Measurements from ENCODE around the gene TACC2. TPM values are rescaled to one million over a fixed set of nuclear protein-coding genes. Genes with fewer than 3 reads are reported as not detected.

Gene TACC2
- total RNA-seq, 1 donor from 2014 or later: 400 TPM

DNA sequence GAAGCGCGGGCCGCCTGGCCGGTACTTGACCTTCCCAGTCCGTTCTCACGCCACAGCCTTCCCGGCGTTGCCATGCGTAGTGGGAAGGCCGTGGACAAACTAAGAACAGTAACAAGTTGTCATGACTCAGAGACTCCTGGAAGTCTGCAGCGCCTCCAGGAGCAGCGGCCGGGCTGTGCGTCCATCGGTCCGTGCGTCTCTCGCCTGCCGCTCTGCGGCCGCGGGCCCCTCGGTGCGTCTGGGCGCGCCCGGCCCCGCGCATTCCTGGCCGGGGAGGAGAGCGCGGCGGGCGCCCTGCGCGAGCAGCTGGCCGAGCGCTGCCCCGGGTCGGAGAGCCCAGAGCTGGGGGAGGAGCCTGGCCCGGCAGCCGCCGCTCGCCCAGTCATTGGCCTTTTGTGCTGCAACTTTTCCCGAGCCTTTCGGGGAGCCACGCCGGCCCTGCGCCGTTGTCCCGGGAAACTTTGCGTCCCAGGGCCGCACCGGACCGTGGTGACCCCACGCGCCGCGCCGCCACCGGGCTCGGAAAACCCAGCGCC, 123.7 kb downstream of the TACC2 start:
- Histone ChIP-seq H3K36me3 (peaks cover 5% of the 10 kb centered on the region), H3K4me3 (peak overlapping the region; percentile 81), H3K27ac (replicated peaks) (peak overlapping the region; percentile 99), H3K27me3 (ENCODE audit: low read depth) (no peaks in the 10 kb centered on the region), H3K9me3 (replicated peaks) (no peaks in the 10 kb centered on the region), H3K4me1 (peaks cover 62% of the 10 kb centered on the region)
- TF ChIP-seq, protein P1, sequence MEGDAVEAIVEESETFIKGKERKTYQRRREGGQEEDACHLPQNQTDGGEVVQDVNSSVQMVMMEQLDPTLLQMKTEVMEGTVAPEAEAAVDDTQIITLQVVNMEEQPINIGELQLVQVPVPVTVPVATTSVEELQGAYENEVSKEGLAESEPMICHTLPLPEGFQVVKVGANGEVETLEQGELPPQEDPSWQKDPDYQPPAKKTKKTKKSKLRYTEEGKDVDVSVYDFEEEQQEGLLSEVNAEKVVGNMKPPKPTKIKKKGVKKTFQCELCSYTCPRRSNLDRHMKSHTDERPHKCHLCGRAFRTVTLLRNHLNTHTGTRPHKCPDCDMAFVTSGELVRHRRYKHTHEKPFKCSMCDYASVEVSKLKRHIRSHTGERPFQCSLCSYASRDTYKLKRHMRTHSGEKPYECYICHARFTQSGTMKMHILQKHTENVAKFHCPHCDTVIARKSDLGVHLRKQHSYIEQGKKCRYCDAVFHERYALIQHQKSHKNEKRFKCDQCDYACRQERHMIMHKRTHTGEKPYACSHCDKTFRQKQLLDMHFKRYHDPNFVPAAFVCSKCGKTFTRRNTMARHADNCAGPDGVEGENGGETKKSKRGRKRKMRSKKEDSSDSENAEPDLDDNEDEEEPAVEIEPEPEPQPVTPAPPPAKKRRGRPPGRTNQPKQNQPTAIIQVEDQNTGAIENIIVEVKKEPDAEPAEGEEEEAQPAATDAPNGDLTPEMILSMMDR (IDR thresholded peaks at IDR 0.05; ENCODE audit: borderline replicate concordance): peak; percentile 65
- peak; percentile 86 for DNase-seq
- intact Hi-C loops (cut with micrococcal nuclease): loop anchor here (2.0 kb wide), 1 partner anchor 50 kb away; no protein-coding TSS in a partner anchor

DNA sequence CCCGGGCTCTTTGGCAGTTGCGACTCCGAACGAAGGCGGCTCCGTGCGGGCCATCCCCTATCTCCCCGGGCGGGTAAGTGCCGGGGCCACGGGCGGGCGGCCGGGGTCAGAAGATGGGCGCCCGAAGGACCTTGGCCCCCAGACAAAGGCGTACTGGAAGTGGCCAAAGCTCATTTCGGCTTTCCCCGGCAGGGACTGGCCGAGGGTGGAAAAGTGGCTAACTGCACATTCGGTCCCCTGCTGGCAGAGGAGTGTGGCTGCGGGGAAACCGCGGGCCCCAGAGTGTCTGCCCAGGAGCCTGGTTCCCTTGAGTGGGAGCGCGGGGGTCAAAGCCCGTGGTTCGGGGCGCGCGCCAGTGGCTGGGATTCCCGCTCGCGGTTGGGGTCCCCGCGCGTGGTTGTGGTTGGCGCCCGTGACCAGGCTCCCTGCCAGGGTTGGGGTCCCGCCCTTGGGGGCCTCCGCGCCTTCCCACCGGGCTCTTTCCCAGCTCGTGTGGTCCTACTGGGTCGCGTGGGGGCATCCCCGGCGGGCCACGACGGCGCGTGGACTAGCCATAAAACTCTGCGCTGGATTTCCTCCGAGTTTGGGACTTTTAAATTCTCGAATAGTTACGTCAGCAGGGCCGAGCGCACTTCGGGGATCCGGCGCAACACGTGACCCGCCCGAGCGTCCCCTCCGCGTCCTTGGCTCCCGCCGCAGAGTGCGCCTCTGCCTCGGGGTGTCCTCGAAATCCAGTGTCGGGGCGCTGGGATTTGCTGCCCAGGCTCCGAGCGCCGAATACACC, 124.4 kb downstream of the TACC2 start:
- H3K4me3 ChIP-seq: peak overlapping the region; percentile 81
- DNase-seq: peak; percentile 73
- no peaks in the 10 kb centered on the region for H3K9me3 ChIP-seq (replicated peaks)
- H3K36me3 ChIP-seq: peaks cover 5% of the 10 kb centered on the region
- H3K4me1 ChIP-seq: peaks cover 69% of the 10 kb centered on the region
- TF ChIP-seq, protein P1 (IDR thresholded peaks at IDR 0.05; ENCODE audit: borderline replicate concordance): peak; percentile 54
- H3K27me3 ChIP-seq (ENCODE audit: low read depth): no peaks in the 10 kb centered on the region
- intact Hi-C loops (cut with micrococcal nuclease): loop anchor here (2.0 kb wide), 1 partner anchor 51 kb away; no protein-coding TSS in a partner anchor
- H3K27ac ChIP-seq (replicated peaks): peak overlapping the region; percentile 99

DNA sequence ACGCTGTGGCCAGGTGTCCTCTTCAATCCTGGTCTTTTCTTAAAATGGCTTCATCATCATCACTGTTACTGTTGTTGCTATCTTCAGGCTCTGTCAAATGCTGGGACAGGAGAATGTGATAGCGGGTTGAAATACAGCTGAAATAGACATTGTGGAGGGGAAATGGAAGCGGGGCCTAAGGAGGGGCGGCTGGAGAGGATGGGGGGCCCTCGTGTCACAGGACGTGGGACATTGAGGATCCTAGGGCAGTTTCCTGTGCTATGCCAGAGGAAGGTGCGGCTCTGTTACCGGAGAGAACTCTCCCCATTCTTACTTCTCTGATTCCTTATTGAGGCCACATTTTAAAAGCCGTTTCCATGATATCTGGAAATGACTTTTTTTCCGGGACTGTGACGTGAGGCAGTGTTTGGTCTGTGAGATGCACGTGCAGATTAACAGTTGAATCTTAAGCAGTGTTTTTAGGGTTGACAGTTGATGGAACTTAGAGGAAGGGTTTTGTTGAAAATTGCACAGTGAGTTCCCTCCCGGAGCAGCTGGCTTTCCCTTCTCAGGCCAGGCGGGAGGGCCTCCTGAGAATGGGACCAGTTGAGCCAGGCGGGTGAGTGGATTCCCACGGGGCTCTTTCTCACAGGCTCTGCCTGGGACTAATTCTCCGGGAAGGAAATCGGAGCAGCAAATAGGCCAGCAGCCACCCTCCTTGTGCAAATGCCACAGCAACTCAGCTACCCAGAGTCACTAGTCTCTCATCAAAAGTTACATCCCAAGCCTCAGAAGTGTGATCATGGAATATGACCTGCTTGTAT, 125.2 kb downstream of the TACC2 start:
- DNase-seq: no peak
- TF ChIP-seq, protein P1 (IDR thresholded peaks at IDR 0.05; ENCODE audit: borderline replicate concordance): no peak
- Histone ChIP-seq H3K4me1 (peaks cover 77% of the 10 kb centered on the region), H3K9me3 (replicated peaks) (no peaks in the 10 kb centered on the region), H3K27ac (replicated peaks) (peak overlapping the region; percentile 99), H3K27me3 (ENCODE audit: low read depth) (no peaks in the 10 kb centered on the region), H3K4me3 (peak overlapping the region; percentile 81), H3K36me3 (peaks cover 5% of the 10 kb centered on the region)
- intact Hi-C loops (cut with micrococcal nuclease): loop anchor here (2.0 kb wide), 1 partner anchor 51 kb away; no protein-coding TSS in a partner anchor

DNA sequence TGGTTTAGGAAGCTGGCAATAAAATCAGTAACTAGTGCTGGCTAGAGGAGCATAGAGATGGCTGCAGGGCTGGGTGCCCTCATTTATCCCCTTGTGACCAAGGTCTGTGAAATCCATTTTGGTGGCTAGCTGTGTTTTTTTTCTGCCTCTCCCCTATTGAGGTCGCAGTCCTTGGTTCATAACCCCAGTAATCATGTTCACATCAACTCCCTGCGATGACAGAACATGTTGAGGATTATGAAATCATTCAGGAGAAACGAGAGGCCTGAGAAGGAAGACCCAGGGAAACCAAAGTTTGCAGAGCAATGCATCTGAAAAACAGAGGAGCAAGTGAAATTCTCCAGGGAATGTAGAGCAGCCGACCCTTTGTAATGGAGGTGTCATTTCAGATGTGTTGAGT, 126.9 kb downstream of the TACC2 start:
- Histone ChIP-seq H3K27me3 (ENCODE audit: low read depth) (no peaks in the 10 kb centered on the region), H3K36me3 (peaks cover 7% of the 10 kb centered on the region), H3K27ac (replicated peaks) (peak overlapping the region; percentile 99), H3K4me3 (peak overlapping the region; percentile 81), H3K9me3 (replicated peaks) (no peaks in the 10 kb centered on the region), H3K4me1 (peaks cover 92% of the 10 kb centered on the region)
- intact Hi-C loops (cut with micrococcal nuclease): no loop called here
- no peak for DNase-seq
- TF ChIP-seq, protein P1 (IDR thresholded peaks at IDR 0.05; ENCODE audit: borderline replicate concordance): no peak

DNA sequence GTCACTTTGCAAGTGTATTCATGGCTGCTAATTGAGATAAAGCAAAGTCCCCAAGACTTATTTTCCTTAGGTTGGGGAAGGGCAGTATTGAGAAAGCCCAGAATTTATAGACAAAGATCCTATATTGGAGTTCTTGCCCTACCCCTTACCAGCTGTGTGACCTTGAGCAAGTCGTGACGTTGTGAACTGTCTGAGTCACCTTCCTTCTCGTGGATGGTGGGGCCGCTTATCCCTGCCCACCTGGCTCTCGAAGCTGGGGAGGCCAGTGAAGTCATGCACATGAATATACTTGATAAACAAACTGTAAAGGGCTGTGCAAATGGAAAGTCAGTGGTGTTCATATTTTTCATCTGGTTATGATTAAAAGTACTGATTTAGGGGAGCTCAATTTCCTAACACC, 127.4 kb downstream of the TACC2 start:
- DNase-seq: no peak
- H3K4me1 ChIP-seq: peaks cover 96% of the 10 kb centered on the region

More for the DNA sequence above, 127.4 kb downstream of the TACC2 start:
- Histone ChIP-seq H3K9me3 (replicated peaks) (no peaks in the 10 kb centered on the region), H3K4me3 (peak overlapping the region; percentile 81), H3K27ac (replicated peaks) (peak overlapping the region; percentile 99), H3K27me3 (ENCODE audit: low read depth) (no peaks in the 10 kb centered on the region), H3K36me3 (peaks cover 7% of the 10 kb centered on the region)
- TF ChIP-seq, protein P1 (IDR thresholded peaks at IDR 0.05; ENCODE audit: borderline replicate concordance): no peak
- intact Hi-C loops (cut with micrococcal nuclease): no loop called here
